Fibroblast of skin of scalp (primary cell): ENCODE measurements around the gene GABRR3.
"Not testable (repeated sequence)": the region's sequence is repeated elsewhere in the genome, so short reads cannot be mapped to it uniquely, and the experiment has no call there.

Experiments used
- DNase-seq: peaks from one replicate; pipeline ENCODE4 v3.0.0-alpha.2; 2013

GABRR3 gene

DNA sequence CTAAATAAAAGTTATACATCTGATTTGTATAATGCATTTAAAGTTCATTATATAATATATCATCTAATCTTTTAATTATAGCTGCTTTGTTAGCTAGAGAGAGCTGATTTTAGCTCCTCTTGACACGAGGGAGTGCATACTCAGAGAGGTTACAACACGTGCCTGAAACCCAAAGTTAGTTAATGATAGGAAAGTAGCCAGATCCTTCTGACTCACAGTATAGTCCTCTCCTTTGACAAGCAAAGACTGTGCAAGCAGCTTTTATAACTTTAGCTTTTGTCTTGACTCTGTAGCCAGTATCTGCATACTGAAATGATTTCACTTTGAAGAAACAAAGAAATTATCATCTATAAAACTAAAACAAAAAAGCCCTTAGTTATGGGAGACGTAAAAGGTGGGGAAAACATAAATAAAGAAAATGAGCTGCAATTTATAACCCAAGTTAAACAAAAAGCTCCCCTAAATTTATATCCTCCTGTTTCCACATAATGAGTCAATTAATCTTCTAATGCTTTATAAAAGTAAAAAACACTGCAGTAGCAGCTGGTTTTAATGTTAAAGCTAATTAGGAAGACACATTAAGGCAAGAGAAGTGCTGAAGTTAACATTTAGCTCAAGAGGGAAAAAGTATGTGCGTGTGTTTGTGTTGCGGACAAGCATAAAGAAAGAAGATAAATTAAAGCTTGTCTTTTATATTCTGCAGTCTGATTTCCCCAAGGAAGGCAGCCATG, 13.1 kb downstream of the GABRR3 start:
- peak; percentile 6 for DNase-seq

DNA sequence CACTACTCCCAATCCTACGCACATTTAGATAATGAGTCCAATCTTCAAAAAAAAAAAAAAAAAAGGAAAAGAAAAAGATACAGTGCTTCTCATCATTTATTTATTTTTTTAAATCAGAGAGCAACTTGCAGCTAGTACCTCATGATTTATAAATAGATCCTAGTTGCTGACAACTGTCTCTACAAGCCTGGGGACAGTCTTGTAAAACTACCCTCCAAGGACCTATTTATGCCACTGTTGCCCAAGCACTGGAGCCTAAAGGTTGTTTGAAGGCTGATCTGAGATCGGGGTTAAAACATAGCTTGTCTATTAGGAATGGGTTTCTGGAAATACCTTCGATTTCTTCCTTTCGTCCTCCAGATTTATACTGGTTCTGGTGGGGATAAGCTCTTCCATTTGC, 14.7 kb downstream of the GABRR3 start:
- no peak for DNase-seq

- no peak for DNase-seq
Measured at GRCh38 chr3:98018301-98018700, 16.8 kb downstream of the GABRR3 start.

GRCh38 chr3:98014268-98014585, 20.9 kb downstream of the GABRR3 start:
- no peak for DNase-seq

GRCh38 chr3:98013411-98014267, 21.5 kb downstream of the GABRR3 start:
- no peak for DNase-seq

DNA sequence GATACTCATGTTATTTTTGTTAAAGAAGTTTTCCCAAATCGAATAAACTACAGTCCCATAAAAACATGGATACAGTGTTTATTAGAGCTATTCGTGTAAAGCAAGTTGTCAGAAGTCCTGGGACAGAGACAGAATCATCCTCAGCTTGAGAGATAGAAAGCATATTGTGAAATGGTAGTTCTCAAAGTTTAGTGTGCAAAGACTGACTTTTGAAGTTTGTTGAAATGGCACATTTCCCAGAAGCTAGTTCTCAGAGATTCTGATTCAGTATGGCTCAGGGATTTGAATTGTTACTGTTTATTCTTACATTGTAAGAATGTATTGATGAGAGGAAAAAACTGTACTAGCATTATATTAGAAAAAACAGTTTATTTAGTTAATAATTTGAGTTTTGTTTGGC, 22.1 kb downstream of the GABRR3 start:
- no peak for DNase-seq

- DNase-seq = not testable (repeated sequence)
Measured at GRCh38 chr3:98010883-98011449, 24.1 kb downstream of the GABRR3 start.

- no peak for DNase-seq
Measured at GRCh38 chr3:98010194-98010882, 24.8 kb downstream of the GABRR3 start.

GRCh38 chr3:98008855-98009254, 26.3 kb downstream of the GABRR3 start:
- no peak for DNase-seq

GRCh38 chr3:98005438-98005837, 29.7 kb downstream of the GABRR3 start:
- DNase-seq = no peak

GRCh38 chr3:98004721-98005120, 30.4 kb downstream of the GABRR3 start:
- DNase-seq = no peak

GRCh38 chr3:98003306-98003969, 31.7 kb downstream of the GABRR3 start:
- no peak for DNase-seq

GRCh38 chr3:98002717-98003116, 32.4 kb downstream of the GABRR3 start:
- DNase-seq = no peak

- no peak for DNase-seq
Measured at GRCh38 chr3:97999994-98000393, 35.1 kb downstream of the GABRR3 start.

DNA sequence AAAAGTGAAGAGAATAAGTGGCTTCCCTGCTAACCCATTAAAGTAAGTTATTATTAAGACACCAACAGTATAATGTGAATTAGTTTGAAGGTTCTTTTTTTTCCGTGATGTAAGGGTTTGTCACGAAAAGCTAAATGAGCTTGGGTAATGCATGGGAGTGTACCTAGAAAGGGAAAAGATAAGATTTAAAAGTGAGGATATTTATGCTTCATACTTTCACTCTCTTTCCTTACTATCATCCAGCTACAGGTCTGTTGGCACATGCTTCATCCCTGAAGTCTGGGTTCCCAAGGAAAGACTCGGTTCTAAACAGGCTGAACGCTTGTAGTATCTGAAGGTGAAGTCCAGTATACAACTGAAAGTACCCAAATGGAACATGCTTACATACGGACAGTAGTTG, 36.0 kb downstream of the GABRR3 start:
- DNase-seq = no peak

GRCh38 chr3:97996988-97997387, 38.1 kb downstream of the GABRR3 start:
- DNase-seq = no peak

- DNase-seq = no peak
Measured at GRCh38 chr3:97994328-97994945, 40.7 kb downstream of the GABRR3 start.

- no peak for DNase-seq
Measured at GRCh38 chr3:97993526-97993925, 41.6 kb downstream of the GABRR3 start.

GRCh38 chr3:97992547-97993173, 42.5 kb downstream of the GABRR3 start:
- no peak for DNase-seq

DNA sequence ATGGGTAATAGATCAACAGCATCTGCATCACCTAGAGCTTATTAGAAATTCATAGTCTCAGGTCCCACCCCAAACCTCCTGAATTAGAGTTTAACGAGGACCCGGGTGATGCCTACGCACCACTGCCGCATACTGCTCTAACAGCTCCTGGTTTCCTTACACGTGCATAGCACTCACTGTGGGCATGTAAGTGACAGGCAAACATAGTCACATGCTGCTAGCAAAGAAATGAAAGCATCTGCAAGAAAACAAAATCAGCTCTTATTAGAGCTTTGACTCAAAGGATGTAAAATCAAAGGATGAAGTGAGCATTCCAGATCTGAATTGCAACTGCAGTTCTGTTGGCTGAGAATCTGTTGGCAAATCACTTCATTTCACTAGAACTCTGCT, 43.8 kb downstream of the GABRR3 start:
- no peak for DNase-seq

- no peak for DNase-seq
Measured at GRCh38 chr3:97990624-97991292, 44.4 kb downstream of the GABRR3 start.
